HEK293T (cell line): ENCODE measurements around the gene USP13.

ENCODE experiments used
- CTCF ChIA-PET: fragments of 350-600 bp; formaldehyde crosslinking; extraction: SDS; loops from one replicate; lab custom pipeline; 2021; ENCODE audit warnings: antibody characterized with exemption, inconsistent platforms; lab: Yijun Ruan, JAX
- POLR2A ChIA-PET: fragments of 350-600 bp; formaldehyde crosslinking; extraction: SDS; loops from one replicate; lab custom pipeline; 2020; ENCODE audit warnings: antibody characterized with exemption, inconsistent platforms; lab: Yijun Ruan, JAX
- DNase-seq: peaks from one replicate; pipeline ENCODE4 v3.0.0; 2012; ENCODE audit warnings: mixed read lengths; ENCODE audit errors: extremely low spot score
- ARNT ChIP-seq: fragments of 450-650 bp; IDR thresholded peaks from 2 replicates; pipeline ENCODE4 v1.6.1; 2017; ENCODE audit warnings: mild to moderate bottlenecking
- BHLHE40 ChIP-seq: fragments of 450-650 bp; IDR thresholded peaks from 2 replicates; pipeline ENCODE4 v1.6.1; 2016; ENCODE audit warnings: mild to moderate bottlenecking, moderate library complexity, borderline replicate concordance
- CTBP1 ChIP-seq: fragments of 450-650 bp; IDR thresholded peaks from 2 replicates; pipeline ENCODE4 v1.6.1; 2016; ENCODE audit warnings: borderline replicate concordance
- ELF4 ChIP-seq: fragments of 450-650 bp; IDR thresholded peaks from 2 replicates; pipeline ENCODE4 v1.6.1; 2017; ENCODE audit warnings: antibody characterized with exemption
- FOXA1 ChIP-seq: fragments of 450-650 bp; IDR thresholded peaks from 2 replicates; pipeline ENCODE4 v1.6.1; 2016; ENCODE audit warnings: mild to moderate bottlenecking
- FOXK2 ChIP-seq: fragments of 450-650 bp; IDR thresholded peaks from 2 replicates; pipeline ENCODE4 v1.6.1; 2016; ENCODE audit warnings: mild to moderate bottlenecking
- FOXM1 ChIP-seq: fragments of 450-650 bp; IDR thresholded peaks from 2 replicates; pipeline ENCODE4 v1.6.1; 2017; ENCODE audit warnings: mild to moderate bottlenecking, borderline replicate concordance
- HDGF ChIP-seq: fragments of 450-650 bp; IDR thresholded peaks from 2 replicates; pipeline ENCODE4 v1.6.1; 2017; ENCODE audit warnings: antibody characterized with exemption, borderline replicate concordance
- L3MBTL2 ChIP-seq: fragments of 450-650 bp; conservative IDR thresholded peaks from 2 replicates; pipeline ENCODE4 v1.6.1; 2016; ENCODE audit warnings: mild to moderate bottlenecking
- LEF1 ChIP-seq: fragments of 450-650 bp; IDR thresholded peaks from 2 replicates; pipeline ENCODE4 v1.6.1; 2017; ENCODE audit warnings: mild to moderate bottlenecking, borderline replicate concordance
- NFRKB ChIP-seq: fragments of 450-650 bp; IDR thresholded peaks from 2 replicates; pipeline ENCODE4 v1.6.1; 2016; ENCODE audit warnings: mild to moderate bottlenecking, moderate library complexity
- PKNOX1 ChIP-seq: fragments of 450-650 bp; IDR thresholded peaks from 2 replicates; pipeline ENCODE4 v1.6.1; 2016
- SP1 ChIP-seq: fragments of 450-650 bp; IDR thresholded peaks from 2 replicates; pipeline ENCODE4 v1.6.1; 2017
- SUZ12 ChIP-seq: fragments of 450-650 bp; IDR thresholded peaks from 2 replicates; pipeline ENCODE4 v1.6.1; 2016; ENCODE audit warnings: mild to moderate bottlenecking
- TARDBP ChIP-seq: fragments of 450-650 bp; IDR thresholded peaks from 2 replicates; pipeline ENCODE4 v1.6.1; 2016
- ZNF384 ChIP-seq: fragments of 450-650 bp; IDR thresholded peaks from 2 replicates; pipeline ENCODE4 v1.6.1; 2016

USP13 gene

GRCh38 chr3:179666030-179666429, 13.2 kb downstream of the USP13 start:
- no peak for DNase-seq
- POLR2A ChIA-PET, result interaction anchor here (1.1 kb wide), 1 partner anchor 14 kb away, joined by 3 read pairs; the partner anchor contains the start of gene USP13
- no peak for TF ChIP-seq L3MBTL2
- TF ChIP-seq TARDBP, result no peak
- TF ChIP-seq NFRKB, result no peak
- CTCF ChIA-PET, result no interaction called here

- CTCF ChIA-PET, result no interaction called here
- no peak for DNase-seq
- POLR2A ChIA-PET, result interaction anchor here (1.1 kb wide), 1 partner anchor 14 kb away, joined by 3 read pairs; the partner anchor contains the start of gene USP13
- no peak for TF ChIP-seq ARNT
- no peak for TF ChIP-seq ELF4
- no peak for TF ChIP-seq TARDBP
- no peak for TF ChIP-seq L3MBTL2
Observed at GRCh38 chr3:179666436-179667035, 13.7 kb downstream of the USP13 start.

- ChIA-PET CTCF (no interaction called here), POLR2A (no interaction called here)
- no peak for DNase-seq
- TF ChIP-seq NFRKB, result no peak
- TF ChIP-seq SP1, result no peak
- TF ChIP-seq ELF4, result no peak
- TF ChIP-seq TARDBP, result no peak
- TF ChIP-seq FOXM1, result no peak
- no peak for TF ChIP-seq FOXA1
- no peak for TF ChIP-seq ZNF384
- TF ChIP-seq SUZ12, result no peak
- TF ChIP-seq CTBP1, result no peak
- TF ChIP-seq L3MBTL2, result no peak
- no peak for TF ChIP-seq LEF1
- TF ChIP-seq HDGF, result no peak
- no peak for TF ChIP-seq FOXK2
- TF ChIP-seq PKNOX1, result no peak
- TF ChIP-seq BHLHE40, result no peak
- TF ChIP-seq ARNT, result no peak
Observed at GRCh38 chr3:179668429-179668828, 15.6 kb downstream of the USP13 start.

- CTCF ChIA-PET, result no interaction called here
- POLR2A ChIA-PET, result no interaction called here
- no peak for DNase-seq
- TF ChIP-seq L3MBTL2, result no peak
- no peak for TF ChIP-seq NFRKB
- TF ChIP-seq ELF4, result no peak
- TF ChIP-seq TARDBP, result no peak
- no peak for TF ChIP-seq SUZ12
- no peak for TF ChIP-seq BHLHE40
- TF ChIP-seq ARNT, result no peak
Observed at GRCh38 chr3:179670311-179670710, 17.5 kb downstream of the USP13 start.

GRCh38 chr3:179671309-179671708, 18.5 kb downstream of the USP13 start:
- ChIA-PET CTCF (no interaction called here), POLR2A (no interaction called here)

GRCh38 chr3:179671747-179672242, 19.0 kb downstream of the USP13 start:
- DNase-seq, result no peak
- ChIA-PET POLR2A (no interaction called here), CTCF (no interaction called here)
- TF ChIP-seq LEF1, result no peak
- no peak for TF ChIP-seq L3MBTL2
- no peak for TF ChIP-seq CTBP1

More at GRCh38 chr3:179671309-179671708, 18.5 kb downstream of the USP13 start:
- no peak for DNase-seq
- TF ChIP-seq L3MBTL2, result no peak
- TF ChIP-seq FOXM1, result no peak
- TF ChIP-seq SUZ12, result no peak

- TF ChIP-seq LEF1 (no peak), FOXM1 (no peak)
- CTCF ChIA-PET, result no interaction called here
- DNase-seq, result no peak
- POLR2A ChIA-PET, result no interaction called here
Observed at GRCh38 chr3:179672918-179673317, 20.1 kb downstream of the USP13 start.

GRCh38 chr3:179673523-179673922, 20.7 kb downstream of the USP13 start:
- no peak for DNase-seq
- CTCF ChIA-PET, result no interaction called here
- POLR2A ChIA-PET, result no interaction called here
- TF ChIP-seq FOXM1, result no peak
- TF ChIP-seq TARDBP, result no peak
- no peak for TF ChIP-seq ARNT
- no peak for TF ChIP-seq SUZ12
- TF ChIP-seq SP1, result no peak
- TF ChIP-seq L3MBTL2, result no peak
- TF ChIP-seq BHLHE40, result no peak
- no peak for TF ChIP-seq LEF1
- no peak for TF ChIP-seq FOXA1
- no peak for TF ChIP-seq ELF4
- no peak for TF ChIP-seq PKNOX1
